MCF 10A (cell line): ENCODE results near the gene RFXAP. TPM values are rescaled to one million over a fixed set of nuclear protein-coding genes. Genes with fewer than 3 reads are reported as not detected.

ENCODE experiments used
- BruUV-seq: library from RNA; stranded (reverse); fragments of 400-500 nt; replicated peaks from 2 replicates; lab custom pipeline; 2021; lab: Mats Ljungman, UMichigan
- CTCF ChIA-PET: fragments of 300-600 bp; sonication (Branson Sonifier 250); formaldehyde crosslinking; extraction: SDS; loops from one replicate; lab custom pipeline; 2021; ENCODE audit warnings: antibody characterized with exemption, inconsistent platforms; lab: Yijun Ruan, JAX
- POLR2A ChIA-PET: fragments of 300-600, 350-650 bp; sonication (Branson Sonifier 250); formaldehyde crosslinking; extraction: SDS; loops from one replicate; lab custom pipeline; 2020; ENCODE audit warnings: antibody characterized with exemption, inconsistent platforms; lab: Yijun Ruan, JAX
- DNase-seq: peaks from one replicate; pipeline ENCODE4 v3.0.0-alpha.2; 2018; ENCODE audit not compliant: unreplicated experiment
- H3K27ac Mint-ChIP-seq: one replicate; pipeline ENCODE4 v1.8.0; 2022; ENCODE audit warnings: mild to moderate bottlenecking, low read depth, mixed read lengths; ENCODE audit not compliant: unreplicated experiment
- H3K27me3 Mint-ChIP-seq: one replicate; pipeline ENCODE4 v1.8.0; 2022; ENCODE audit warnings: mixed read lengths; ENCODE audit not compliant: insufficient read depth, unreplicated experiment
- H3K36me3 Mint-ChIP-seq: one replicate; pipeline ENCODE4 v1.8.0; 2022; ENCODE audit warnings: mild to moderate bottlenecking, moderate library complexity, mixed read lengths; ENCODE audit not compliant: insufficient read depth, unreplicated experiment
- H3K4me1 Mint-ChIP-seq: one replicate; pipeline ENCODE4 v1.8.0; 2022; ENCODE audit warnings: mixed read lengths; ENCODE audit not compliant: insufficient read depth, unreplicated experiment
- H3K4me3 Mint-ChIP-seq: one replicate; pipeline ENCODE4 v1.8.0; 2022; ENCODE audit warnings: mild to moderate bottlenecking, moderate library complexity, mixed read lengths; ENCODE audit not compliant: unreplicated experiment
- H3K9me3 Mint-ChIP-seq: one replicate; pipeline ENCODE4 v1.8.0; 2022; ENCODE audit warnings: mixed read lengths; ENCODE audit not compliant: unreplicated experiment
- CTCF ChIP-seq: fragments of 200-600 bp; IDR thresholded peaks from one replicate; pipeline ENCODE4 v1.8.0; 2022; ENCODE audit warnings: antibody characterized with exemption, mild to moderate bottlenecking; ENCODE audit not compliant: unreplicated experiment
- intact Hi-C: fragments of 100-400 bp; cut with micrococcal nuclease; formaldehyde crosslinking; loops from 2 replicates; pipeline ENCODE4 v1.14.1; 2022
- total RNA-seq: library from RNA; stranded (reverse); gene quantifications from 2 replicates; pipeline ENCODE4 v1.2.3, GENCODE V29; 2022

RFXAP gene
- total RNA-seq, 1 experiment from 2014 or later = 6.1 TPM

- TF ChIP-seq CTCF = no peak
- BruUV-seq = no TSS peak
- H3K27ac Mint-ChIP-seq = no peak overlapping the region
- H3K9me3 Mint-ChIP-seq = no peaks in the 10 kb centered on the region
- ChIA-PET CTCF (interaction anchor here (0.6 to 1.1 kb wide), 3 partner anchors 15 to 63 kb away, joined by 3 read pairs; no protein-coding TSS in a partner anchor), POLR2A (no interaction called here)
- no peak for DNase-seq
- H3K4me1 Mint-ChIP-seq = no peaks in the 10 kb centered on the region
- intact Hi-C loops = no loop called here
- no peaks in the 10 kb centered on the region for H3K27me3 Mint-ChIP-seq
- H3K36me3 Mint-ChIP-seq = no peaks in the 10 kb centered on the region
- no peak overlapping the region for H3K4me3 Mint-ChIP-seq
Measured at GRCh38 chr13:36862002-36862685, 43.1 kb downstream of the RFXAP start.

DNA sequence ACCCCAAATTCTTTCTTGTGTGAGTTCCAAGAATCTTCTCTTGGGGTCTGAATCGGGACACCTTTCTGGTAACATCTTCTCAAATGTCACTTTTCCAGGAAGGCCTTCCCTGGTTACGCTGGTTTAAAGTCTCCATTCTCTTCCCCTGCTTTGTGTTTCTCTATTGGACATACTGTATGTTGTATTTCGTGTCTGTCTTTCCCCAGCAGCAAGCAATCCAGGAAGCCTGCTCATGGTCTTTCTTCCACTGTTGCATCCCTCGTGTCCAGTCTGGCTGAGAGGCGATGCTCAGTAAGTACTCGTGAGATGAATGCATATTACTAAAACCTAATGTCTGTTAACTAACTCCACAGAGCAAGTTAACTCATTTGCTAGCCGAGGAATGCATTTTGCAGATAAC is 43.7 kb downstream of the RFXAP start:
- no peak overlapping the region for H3K4me3 Mint-ChIP-seq
- H3K27ac Mint-ChIP-seq = no peak overlapping the region
- H3K4me1 Mint-ChIP-seq = no peaks in the 10 kb centered on the region
- intact Hi-C loops = no loop called here
- H3K9me3 Mint-ChIP-seq = no peaks in the 10 kb centered on the region
- CTCF ChIA-PET = interaction anchor here (0.6 kb wide), 1 partner anchor 10 kb away, joined by 3 read pairs; no protein-coding TSS in a partner anchor
- no TSS peak for BruUV-seq
- H3K36me3 Mint-ChIP-seq = no peaks in the 10 kb centered on the region
- POLR2A ChIA-PET = no interaction called here
- DNase-seq = no peak
- H3K27me3 Mint-ChIP-seq = no peaks in the 10 kb centered on the region
- TF ChIP-seq CTCF = no peak

DNA sequence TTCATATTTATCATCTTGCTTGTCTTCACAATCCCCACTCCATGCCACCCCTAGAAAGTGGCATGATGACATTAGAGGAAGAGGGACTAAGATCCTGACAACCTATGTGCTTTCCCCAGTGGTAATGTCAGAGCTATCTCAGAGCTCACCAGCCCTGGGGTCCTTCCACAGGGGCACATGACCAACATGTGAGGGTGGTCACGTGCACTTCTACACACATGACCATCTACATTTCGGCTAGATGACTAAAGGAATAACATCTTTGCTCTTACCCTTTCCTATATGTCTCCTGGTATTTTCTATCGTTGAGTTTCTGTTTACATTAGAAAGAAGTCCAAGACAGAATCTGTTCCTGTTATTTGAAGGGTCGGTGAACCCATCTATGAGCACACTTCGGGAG is 46.2 kb downstream of the RFXAP start:
- no TSS peak for BruUV-seq
- Mint-ChIP-seq H3K4me1 (peaks cover 3% of the 10 kb centered on the region), H3K27ac (no peak overlapping the region), H3K9me3 (no peaks in the 10 kb centered on the region), H3K4me3 (no peak overlapping the region), H3K27me3 (no peaks in the 10 kb centered on the region), H3K36me3 (no peaks in the 10 kb centered on the region)
- intact Hi-C loops = no loop called here
- ChIA-PET CTCF (no interaction called here), POLR2A (no interaction called here)
- TF ChIP-seq CTCF = no peak
- no peak for DNase-seq

DNA sequence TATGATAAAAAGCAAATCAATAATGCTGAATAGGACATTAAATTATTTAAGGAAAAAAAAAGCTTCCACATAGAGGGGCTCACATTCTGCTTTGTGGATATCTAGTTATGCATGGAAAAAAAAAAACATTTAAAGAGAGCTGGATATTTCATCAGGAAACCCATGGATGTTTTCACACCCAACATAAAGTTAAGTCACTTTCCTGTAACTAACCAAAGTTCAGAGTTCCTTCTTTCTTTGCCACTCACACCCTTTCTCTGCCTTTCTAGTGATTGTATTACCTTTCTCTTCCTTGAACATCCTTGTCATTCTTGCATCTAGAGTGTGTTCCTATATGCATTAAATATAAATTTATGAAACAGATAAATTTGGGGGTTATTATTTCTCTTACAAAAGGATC is 47.2 kb downstream of the RFXAP start:
- no peak for DNase-seq
- Mint-ChIP-seq H3K27ac (no peak overlapping the region), H3K9me3 (no peaks in the 10 kb centered on the region), H3K36me3 (no peaks in the 10 kb centered on the region), H3K4me3 (no peak overlapping the region), H3K4me1 (peaks cover 7% of the 10 kb centered on the region), H3K27me3 (no peaks in the 10 kb centered on the region)
- ChIA-PET CTCF (interaction anchor here (0.6 to 2.0 kb wide), 2 partner anchors 8 to 134 kb away, joined by 3 to 5 read pairs; no protein-coding TSS in a partner anchor), POLR2A (no interaction called here)
- TF ChIP-seq CTCF = no peak
- intact Hi-C loops = no loop called here
- BruUV-seq = no TSS peak
